Measurements from ENCODE around the gene ANKRD50.

Gene ANKRD50, protein sequence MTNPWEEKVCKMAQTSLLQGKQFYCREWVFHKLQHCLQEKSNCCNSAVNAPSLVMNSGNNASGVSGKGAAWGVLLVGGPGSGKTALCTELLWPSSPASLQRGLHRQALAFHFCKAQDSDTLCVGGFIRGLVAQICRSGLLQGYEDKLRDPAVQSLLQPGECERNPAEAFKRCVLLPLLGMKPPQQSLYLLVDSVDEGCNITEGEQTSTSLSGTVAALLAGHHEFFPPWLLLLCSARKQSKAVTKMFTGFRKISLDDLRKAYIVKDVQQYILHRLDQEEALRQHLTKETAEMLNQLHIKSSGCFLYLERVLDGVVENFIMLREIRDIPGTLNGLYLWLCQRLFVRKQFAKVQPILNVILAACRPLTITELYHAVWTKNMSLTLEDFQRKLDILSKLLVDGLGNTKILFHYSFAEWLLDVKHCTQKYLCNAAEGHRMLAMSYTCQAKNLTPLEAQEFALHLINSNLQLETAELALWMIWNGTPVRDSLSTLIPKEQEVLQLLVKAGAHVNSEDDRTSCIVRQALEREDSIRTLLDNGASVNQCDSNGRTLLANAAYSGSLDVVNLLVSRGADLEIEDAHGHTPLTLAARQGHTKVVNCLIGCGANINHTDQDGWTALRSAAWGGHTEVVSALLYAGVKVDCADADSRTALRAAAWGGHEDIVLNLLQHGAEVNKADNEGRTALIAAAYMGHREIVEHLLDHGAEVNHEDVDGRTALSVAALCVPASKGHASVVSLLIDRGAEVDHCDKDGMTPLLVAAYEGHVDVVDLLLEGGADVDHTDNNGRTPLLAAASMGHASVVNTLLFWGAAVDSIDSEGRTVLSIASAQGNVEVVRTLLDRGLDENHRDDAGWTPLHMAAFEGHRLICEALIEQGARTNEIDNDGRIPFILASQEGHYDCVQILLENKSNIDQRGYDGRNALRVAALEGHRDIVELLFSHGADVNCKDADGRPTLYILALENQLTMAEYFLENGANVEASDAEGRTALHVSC (N-terminal part only)

DNA sequence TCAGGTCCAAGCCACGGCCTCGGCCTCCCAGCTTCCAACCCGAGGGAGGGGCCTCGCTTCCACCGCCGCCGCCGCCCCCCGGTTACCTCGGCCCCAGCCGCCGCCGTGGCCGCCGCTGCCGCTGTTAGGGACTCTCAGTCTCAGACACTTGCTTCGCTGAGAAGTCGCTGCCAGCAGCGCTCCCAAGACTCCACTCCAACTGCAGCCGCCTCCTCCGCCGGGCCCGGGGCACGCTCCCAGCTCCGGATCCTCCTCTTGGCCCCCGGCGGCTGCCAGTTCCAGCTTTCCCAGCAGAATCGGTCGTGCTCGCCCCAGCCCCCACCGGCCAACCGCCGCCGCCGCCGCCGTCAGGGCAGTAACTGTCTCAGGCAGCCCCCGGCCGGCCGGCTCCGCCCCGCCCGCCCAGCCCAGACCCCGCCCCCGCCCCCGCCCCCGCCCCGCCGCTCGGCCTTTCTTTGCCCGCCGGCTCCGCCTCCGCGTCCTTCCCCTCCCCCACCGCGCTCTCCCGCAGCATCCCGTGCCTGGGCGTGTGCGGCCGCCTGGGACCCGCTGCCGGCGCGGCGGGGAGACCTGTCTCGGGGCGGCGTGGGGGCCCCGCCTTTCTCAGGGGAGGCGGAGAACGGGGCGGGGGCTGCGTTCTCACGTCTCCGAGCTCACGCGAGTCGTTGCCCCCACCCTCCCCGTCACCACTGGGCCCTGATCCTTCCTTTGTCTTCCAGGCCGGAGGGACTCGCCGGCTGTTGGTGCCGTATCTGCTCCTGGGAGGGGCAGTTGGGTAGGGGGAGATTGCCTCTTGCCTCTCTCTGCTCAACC, at the start of gene ANKRD50:
TSS of gene ANKRD50 (minus strand) at position 361 of the 813 bp plus-strand sequence. CDS start 2,221 bp downstream, outside the sequence.
- DNase-seq (ENCODE audit: low read depth): peak; percentile 51

DNA sequence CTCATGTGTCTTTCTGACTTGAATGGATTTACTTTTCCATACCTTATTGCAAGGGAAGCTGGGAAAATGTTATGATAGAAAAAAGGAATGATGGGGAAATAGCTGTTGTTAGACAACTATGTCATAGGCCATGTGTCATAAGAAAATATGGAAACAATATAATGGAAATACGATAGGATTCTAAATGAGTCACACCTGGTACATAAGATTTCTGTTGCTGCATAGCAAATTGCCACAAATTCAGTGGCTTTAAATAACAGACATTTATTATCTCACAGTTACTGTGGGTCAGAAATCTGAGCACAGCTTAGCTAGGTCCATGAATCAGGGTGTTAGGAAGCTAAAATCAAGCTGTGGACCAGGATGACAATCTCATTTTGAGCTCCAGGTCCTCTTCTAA, 44.6 kb upstream of the ANKRD50 start:
- no peak for DNase-seq (ENCODE audit: low read depth)

DNA sequence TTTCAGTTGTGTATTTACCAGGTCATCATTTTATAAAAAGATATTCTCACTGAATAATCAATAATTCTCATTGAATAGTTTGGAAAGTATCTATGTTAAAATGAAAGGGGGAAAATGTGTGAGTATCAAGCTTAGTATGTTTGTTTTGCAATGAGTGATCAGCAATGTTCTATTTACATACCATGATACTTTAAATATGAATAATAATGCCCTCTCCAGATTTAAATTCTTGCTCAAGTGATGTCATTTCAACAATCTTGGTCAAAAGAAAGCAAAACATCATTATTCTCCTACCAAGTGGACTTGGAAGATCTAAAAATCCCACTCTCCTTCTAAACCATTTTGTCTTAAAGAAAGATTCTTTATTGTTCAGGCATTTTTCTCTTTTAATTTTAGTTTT, 42.1 kb upstream of the ANKRD50 start:
- no peak for DNase-seq (ENCODE audit: low read depth)

DNA sequence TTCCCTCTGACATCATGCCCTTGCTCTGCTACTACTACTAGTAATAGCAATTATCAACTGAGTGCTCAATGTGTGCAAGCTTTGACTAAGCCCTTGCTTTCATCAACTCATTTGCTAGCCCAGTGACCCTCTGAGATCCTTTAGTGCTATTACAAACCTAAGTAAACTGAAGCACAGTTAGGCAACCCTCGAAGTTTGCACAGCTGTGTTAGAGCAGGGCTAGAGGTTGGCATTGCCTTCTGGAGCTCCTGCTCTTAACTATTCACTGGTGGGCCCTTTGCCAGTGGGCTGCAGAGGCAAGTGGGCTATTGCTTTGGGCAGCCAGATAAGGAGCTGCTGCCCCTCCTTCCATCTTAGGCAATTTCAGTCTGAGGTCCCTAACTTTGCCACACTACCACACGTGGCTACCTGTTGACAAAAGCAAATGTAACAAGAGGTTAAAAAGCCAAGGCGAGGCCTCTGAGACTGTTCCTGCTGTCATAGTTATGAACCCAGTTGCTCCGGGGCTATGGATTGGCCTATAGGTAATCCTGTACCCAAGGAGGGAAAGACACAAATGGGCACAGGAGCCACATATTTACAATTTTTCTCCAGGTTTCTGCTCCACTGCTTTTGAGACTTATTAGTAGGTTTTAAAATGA, 41.5 kb upstream of the ANKRD50 start:
- DNase-seq (ENCODE audit: low read depth): no peak

DNA sequence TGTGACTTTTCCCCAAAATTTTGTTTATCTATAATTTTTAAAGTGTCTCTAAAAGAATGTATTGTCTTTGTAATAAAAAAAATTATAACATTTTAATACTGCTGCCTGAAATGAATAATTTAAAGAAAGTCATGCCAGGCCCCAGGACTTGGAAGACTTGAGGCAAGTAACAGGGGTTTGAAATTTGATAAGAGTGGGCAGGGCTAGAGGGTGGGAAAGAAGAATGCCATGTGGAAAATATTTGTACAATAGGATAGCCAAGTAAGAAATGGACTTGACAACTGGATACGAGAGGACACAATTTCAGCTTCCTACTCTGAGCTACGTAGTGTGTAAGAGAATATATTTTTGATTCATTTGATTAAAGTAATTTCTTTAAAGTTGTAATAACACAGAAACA, 36.9 kb upstream of the ANKRD50 start:
- no peak for DNase-seq (ENCODE audit: low read depth)

DNA sequence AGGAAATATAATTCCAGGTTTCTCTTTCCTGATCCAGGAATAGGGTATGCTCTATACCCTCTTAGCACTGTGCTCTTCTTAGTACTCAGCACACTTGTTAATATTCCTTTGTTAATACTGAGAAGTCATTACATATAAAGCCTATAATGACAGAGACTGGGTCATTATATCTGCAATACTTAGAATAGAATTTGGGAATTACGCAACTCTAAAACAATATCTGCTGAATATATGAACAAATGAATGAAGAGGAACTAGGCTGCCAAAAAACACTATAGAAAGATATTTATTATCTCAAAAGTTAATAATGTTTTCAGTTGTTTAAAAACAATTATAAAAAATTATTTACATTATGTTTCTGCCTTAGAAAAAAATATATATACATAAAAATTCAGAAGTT, 36.4 kb upstream of the ANKRD50 start:
- DNase-seq (ENCODE audit: low read depth): no peak

DNA sequence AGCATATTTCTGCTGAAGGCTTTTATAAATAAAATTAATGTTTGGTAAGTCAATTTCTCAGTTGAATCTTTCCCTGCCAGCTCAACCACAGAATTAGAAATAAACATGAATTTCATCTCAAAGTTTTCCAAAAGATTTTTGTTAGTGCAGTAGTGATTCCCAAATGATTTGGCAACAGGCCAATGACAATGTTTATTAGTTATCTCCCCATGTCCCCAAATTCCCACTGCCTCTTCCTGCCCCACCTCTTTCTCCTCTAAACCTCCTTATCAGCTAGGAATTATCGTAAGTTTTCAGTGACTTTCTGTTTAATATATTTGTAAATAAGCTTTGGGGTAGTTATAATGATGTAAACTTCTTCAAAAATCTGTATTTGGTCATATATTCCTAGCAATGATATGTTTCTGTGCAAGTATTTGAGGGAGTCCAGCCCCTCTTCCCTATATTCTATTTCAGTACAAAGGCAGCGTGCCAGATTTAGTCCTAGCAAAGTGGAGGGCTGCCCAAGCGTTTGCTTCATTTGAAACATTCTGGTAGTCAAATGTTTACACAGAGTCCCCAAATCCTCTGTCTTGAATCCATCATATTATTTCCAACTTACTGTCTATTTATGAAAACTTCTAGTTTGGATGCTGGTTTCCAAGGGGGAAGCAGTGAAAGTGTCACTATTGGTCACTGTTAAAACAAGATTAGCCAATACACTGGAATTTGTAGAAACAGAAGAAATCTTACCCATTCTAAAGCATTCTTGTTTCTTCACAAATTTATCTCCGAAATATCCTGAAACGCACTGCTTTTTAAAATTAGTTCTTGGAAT, 33.7 kb upstream of the ANKRD50 start:
- DNase-seq (ENCODE audit: low read depth): no peak

DNA sequence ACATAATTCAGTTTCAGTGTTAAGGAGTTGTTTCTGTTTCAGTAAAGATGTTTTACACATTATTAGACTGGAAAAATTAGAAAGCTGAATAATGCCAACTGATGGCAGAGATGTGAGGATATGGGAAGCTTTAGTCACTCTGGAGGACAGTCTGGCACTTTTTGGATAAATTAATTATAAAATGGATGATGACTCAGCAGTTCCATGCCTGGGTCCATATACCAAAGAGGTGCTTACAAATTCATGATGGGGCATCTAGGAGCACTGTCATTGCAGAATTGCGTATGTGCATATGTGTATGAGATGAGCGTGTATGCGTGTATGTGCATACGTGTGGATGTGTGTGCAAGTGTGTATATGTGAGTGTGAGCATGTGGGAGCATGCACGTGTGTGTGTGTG, 31.2 kb upstream of the ANKRD50 start:
- DNase-seq (ENCODE audit: low read depth): no peak

DNA sequence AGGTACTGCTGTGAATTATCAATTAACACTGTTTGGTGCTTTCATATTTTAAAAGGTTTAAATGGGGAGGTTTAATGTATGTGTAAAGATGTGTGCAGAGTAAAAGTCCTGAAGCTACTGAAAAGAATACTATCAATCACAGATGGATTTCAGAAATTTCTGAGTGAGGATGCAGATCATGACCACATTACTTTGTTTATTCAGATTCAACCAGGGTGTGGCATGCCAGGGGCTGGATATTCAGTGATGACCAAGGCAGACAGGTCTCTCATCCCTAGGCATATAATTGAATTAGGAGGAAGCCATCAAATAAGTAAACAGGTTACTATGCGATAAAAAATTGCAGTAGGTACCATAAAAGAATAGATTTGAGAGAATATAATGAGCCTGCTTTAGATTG, 28.0 kb upstream of the ANKRD50 start:
- no peak for DNase-seq (ENCODE audit: low read depth)

DNA sequence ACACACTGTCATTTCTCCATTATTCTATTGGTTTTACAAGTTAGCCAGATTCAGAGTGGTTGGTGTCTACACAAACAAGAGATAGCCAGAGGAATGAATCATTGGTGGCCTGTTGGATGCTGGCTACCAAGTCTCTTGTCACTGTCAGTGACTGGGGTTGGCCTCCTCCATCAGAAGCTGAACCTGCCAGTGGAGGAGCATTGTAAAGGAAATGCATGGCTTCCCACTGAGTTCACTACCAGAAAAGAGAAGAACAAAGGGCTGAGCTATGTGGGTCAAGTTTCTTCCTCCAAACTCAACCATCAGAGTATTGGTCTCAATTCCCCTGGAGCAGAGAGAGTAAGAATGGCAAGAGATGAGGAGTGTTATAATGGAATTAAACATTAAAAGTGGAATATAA, 26.5 kb upstream of the ANKRD50 start:
- DNase-seq (ENCODE audit: low read depth): no peak

DNA sequence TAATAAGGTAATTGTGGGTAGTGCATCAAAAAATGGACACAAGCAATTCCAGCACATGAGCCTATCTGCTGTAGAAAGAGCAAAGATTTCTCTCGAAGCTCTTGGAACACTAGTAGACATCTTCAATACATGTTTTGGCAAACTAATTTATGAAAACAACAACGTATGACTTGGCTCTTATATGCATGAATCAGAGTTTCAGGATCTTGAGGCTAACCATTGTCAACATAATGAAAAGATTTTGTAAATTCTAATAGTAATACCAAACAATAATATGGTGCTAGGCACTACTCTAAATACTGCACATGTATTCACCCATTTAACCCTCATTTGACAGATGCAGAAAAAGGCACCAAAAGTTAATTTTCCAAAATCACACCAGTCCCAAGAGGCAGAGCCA, 25.1 kb upstream of the ANKRD50 start:
- no peak for DNase-seq (ENCODE audit: low read depth)

DNA sequence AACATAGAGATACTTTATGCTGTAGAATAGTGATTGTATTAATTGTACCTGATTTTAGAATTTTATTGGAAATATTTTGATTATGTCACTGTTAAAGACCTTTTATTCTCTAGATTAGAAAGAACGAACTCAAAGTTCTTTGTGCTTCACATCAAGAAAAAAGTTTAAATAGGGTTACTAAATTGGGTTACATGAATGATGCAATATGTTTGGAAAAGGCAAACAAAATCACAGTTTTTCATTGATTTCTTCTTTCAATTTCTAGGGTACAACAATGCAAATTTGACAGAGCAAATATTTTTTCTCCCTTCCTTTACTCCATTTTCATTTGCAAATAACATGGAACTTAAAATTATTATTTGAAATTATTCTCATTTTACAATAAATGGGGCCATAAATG, 24.0 kb upstream of the ANKRD50 start:
- no peak for DNase-seq (ENCODE audit: low read depth)

DNA sequence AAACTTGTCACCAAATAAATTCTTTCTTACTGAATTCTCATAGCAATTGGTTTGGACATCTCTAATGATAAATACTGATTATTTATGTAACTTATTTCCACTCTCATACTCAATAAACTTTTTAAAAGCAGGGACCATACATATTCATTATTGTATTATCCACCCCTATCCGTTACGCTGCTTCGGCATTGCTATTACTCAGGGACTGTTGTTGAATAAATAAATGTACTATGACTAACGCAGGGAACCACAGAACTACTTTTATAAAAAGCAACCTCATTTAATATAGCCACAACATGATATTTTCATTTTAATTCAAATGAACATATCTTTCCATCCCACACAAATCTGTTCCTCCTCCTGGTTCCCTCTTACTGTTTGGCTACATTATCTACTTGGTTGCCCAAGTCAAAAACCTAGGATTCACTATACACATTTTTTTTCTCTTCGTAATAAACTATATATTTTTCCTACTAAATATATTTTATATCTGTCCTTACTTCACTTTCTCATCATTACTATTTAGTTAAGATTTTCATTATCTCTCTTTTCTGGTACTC, 14.9 kb upstream of the ANKRD50 start:
- DNase-seq (ENCODE audit: low read depth): no peak

DNA sequence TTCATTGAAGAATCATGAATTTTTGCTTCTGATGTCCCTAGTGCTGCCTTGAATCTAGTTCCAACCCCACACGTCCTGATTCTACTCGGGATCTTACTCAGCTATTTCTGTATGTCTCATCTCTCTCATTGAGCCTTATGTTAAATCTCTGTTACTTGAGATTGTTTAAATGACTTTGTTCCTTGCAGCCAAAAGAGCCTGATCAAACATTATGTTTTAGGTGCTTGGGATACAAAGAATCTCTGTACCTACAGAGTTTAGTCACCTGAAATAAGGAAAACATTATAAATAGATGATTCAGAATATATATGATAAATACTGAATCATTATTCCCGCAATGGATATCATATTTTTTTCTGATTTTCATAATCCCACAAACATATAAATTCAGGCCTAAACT, 13.7 kb upstream of the ANKRD50 start:
- no peak for DNase-seq (ENCODE audit: low read depth)

DNA sequence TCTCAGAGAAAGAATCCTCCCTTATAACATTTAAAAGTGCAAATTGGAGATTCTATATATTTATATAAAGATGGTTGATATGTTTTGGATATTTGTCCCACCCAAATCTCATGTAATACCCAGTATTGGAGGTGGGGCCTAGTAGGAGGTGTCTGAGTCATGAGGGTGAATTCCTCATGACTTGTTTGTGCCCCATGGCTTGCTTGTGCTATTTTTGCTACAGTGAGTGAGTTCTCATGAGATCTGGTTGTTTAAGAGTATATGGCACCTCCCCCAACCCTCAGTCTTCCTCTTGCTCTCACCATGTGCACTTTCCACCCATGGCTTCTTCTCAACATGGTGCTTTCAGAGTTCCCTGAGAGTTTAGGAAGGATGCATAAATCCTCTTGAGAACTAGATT, 9.5 kb upstream of the ANKRD50 start:
- no peak for DNase-seq (ENCODE audit: low read depth)

DNA sequence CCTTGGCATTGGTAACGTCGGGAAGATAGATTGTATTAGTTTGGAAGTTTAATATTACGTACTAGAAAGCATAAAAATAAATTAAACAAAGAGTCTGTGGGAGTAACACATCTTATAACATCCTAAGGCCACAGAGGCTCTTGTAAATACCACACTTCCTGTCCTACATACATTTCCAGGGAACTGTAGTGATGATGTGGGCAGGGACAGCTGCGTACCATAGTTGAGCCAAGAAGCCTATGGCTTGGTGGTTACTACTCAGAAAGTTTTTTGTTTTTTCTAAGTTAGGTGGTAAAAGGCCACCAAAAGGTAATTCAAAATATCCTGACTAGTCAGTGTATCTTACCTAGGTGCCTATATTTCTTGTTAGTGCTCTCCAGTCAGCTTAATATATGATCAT, 4.6 kb upstream of the ANKRD50 start:
- no peak for DNase-seq (ENCODE audit: low read depth)

DNA sequence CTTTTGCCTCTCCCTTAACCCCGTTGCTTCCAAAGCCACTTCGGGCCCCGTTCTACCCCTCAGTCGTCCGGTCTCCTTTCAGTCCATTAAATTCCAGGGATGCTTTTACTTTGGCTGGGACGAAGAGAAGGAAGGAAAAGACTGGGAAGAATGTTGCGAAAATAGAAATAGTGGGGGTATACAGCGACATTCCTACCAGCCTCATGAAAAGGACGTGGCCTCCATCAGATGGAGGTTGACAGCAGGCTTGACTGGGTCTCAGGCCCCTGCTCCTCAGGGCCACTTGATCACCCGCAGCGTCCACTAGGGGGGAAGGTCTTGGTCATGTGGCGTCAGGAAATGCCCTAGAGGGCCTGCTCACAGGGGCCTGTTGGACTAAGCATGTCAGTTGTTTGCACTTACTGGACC, 657 bp upstream of the ANKRD50 start:
- no peak for DNase-seq (ENCODE audit: low read depth)

DNA sequence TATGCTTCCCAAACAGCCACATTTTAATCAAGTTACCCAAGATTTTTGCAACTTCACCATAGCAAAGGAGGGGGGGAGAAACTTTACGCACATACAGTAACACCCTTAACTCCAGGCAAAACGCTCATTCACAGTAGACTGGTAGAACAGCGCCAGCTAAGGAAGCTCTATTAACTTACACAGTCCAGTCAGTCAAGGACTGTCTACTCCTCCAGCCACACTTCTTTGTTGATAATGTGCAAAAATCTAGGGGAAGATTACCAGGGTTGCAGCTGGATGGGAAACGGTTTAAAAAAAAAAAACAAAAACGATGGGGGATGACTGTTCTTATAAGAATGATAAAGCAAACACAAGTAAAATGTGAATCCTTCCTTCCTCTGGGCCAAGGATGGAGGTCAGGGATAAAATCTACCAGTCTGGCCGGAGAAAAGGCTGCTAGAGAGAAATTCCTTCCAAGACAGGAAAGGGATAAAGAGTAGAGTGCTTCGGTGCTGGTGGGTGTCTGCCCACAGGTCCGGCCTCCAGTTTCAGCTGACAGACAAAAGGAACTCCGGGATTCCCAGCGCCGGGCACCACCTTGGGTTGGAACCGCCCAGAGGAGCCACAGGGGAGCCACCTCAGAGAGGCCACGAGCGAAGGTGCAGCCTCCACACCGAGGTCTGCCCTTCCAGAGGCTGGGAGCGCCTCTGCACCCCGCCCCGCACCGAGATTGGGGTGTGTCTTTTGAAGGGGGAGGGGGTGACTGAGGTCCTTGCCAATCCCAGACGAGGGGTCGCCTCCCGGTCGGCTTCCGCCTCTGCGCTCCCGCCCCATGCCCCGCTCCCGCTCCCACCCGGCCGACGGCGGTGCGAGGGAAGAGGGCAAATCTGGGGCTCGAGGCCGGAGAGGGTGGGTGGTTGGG, 811 bp downstream of the ANKRD50 start:
- no peak for DNase-seq (ENCODE audit: low read depth)

DNA sequence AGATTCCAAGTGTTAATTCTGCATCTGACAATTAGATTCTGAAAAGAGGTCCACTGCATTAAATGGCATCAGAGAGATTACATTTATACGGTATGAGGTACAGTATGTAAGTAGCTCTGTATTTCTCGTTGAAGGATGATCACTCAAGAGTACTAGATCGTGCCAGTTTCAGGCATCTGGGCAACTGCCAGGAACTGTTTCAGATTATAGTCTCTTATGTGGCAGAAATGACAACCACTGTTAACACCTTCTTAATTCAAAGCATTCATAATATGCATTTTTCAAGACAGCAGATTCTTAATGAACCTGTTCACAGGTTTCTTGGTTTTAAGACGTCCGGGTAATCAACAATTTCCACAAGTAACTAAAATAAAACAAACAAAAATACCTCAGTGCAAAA, 1.6 kb downstream of the ANKRD50 start:
- no peak for DNase-seq (ENCODE audit: low read depth)
